ENCODE measurements around the gene NR3C2.

The NR3C2 gene

GRCh38 chr4:148441986-148442831 is at the start of gene NR3C2:
Gene NR3C2, minus strand, starts transcription at chr4:148442414.
- TF ChIP-seq CTCF (IDR thresholded peaks at IDR 0.05; ENCODE audit: extremely low read depth, missing control alignments) = no peak

DNA sequence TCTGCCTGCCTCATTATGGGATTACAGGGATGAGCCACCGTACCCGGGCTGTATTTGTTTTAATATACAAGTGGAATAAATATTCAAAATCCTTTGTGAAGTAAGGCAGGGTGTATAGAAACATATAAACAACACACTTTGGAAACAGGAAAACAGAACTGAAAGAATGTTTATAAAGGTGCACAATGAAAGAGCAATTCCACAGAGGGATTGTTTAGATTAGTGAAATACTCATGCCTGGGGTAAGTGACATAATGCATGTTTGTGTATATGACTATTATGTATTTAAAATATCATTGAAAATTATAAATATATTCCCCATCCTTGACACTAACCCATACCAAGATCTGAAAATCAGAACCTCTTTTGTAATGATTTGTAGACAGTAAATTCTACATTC is 45.0 kb upstream of the NR3C2 start:
- no peak for DNase-seq (ENCODE audit: low spot score)
- no peak for TF ChIP-seq CTCF (IDR thresholded peaks at IDR 0.05; ENCODE audit: extremely low read depth, missing control alignments)

More at GRCh38 chr4:148441986-148442831, at the start of gene NR3C2:
- peak; percentile 100 for DNase-seq (ENCODE audit: low spot score)

DNA sequence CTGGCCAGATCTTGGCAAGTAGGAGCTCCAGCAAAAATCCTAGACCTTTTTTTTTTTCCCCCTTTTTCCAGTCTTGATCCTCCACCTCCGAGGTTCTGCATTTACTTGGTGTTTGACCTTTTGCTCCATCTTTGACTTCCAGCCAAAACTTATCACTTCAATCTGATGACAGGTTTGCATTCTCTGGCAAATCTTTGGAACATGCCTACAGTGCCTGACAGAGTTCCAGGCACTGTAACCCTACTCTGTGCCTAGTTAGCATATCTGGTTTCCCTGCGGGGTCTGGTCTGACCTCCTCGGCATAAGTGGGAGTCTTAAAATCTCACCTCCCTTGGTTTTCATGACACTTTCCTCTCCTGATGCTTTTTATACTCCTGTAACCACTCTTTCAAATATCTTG is 39.4 kb upstream of the NR3C2 start:
- TF ChIP-seq CTCF (IDR thresholded peaks at IDR 0.05; ENCODE audit: extremely low read depth, missing control alignments) = no peak
- no peak for DNase-seq (ENCODE audit: low spot score)

GRCh38 chr4:148477276-148477675 is 35.1 kb upstream of the NR3C2 start:
- no peak for TF ChIP-seq CTCF (IDR thresholded peaks at IDR 0.05; ENCODE audit: extremely low read depth, missing control alignments)

GRCh38 chr4:148469938-148470337 is 27.7 kb upstream of the NR3C2 start:
- no peak for TF ChIP-seq CTCF (IDR thresholded peaks at IDR 0.05; ENCODE audit: extremely low read depth, missing control alignments)
- DNase-seq (ENCODE audit: low spot score) = no peak

More at GRCh38 chr4:148477276-148477675, 35.1 kb upstream of the NR3C2 start:
- no peak for DNase-seq (ENCODE audit: low spot score)

- no peak for DNase-seq (ENCODE audit: low spot score)
- TF ChIP-seq CTCF (IDR thresholded peaks at IDR 0.05; ENCODE audit: extremely low read depth, missing control alignments) = no peak
Measured at GRCh38 chr4:148454835-148455234, 12.6 kb upstream of the NR3C2 start.

DNA sequence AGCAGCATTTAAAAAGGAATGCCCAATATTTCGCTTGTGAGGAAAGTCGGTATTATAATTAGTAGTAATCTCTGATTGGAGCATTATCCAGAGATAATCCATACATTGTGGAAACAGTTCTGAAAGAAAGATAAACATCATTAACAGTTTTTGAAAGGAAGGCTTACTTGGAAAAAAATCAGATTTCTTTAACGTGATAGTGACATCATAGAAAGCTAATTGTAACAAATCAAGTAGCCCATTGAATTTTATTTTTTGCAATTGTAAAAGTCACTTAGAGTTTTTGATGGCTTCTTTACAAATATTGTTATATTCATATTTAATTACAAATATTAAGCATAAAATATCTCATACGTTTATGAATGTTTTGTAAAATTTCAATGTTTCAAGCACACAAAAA is 11.6 kb upstream of the NR3C2 start:
- no peak for DNase-seq (ENCODE audit: low spot score)
- no peak for TF ChIP-seq CTCF (IDR thresholded peaks at IDR 0.05; ENCODE audit: extremely low read depth, missing control alignments)
